K562 (cell line): ENCODE results near the gene SLC29A4.
"Not testable (repeated sequence)": the region's sequence is repeated elsewhere in the genome, so short reads cannot be mapped to it uniquely, and the experiment has no call there.

Experiments
- ATF4 ChIP-seq: fragments of 450-650 bp; formaldehyde crosslinking; IDR thresholded peaks from 2 replicates; pipeline ENCODE4 v1.4.0; 2022; ENCODE audit warnings: mild to moderate bottlenecking, moderate library complexity
- EP300 ChIP-seq: IDR thresholded peaks from 2 replicates; pipeline ENCODE4 v1.6.1; 2012; ENCODE audit warnings: low read length, improper control_type of control experiment
- GABPB2 ChIP-seq: fragments of 250-450 bp; sonication (Bioruptor Pico); conservative IDR thresholded peaks from 2 replicates; pipeline ENCODE4 v1.5.1; 2021; ENCODE audit warnings: mild to moderate bottlenecking
- HCFC1 ChIP-seq: IDR thresholded peaks from 2 replicates; pipeline ENCODE4 v1.6.1; 2012; ENCODE audit warnings: low read depth, low read length, improper control_type of control experiment
- KLF1 ChIP-seq: fragments of 450-650 bp; IDR thresholded peaks from 2 replicates; pipeline ENCODE4 v1.6.1; 2016; ENCODE audit warnings: missing genetic modification characterization, missing compliant biosample characterization
- NBN ChIP-seq: fragments of 450-650 bp; IDR thresholded peaks from 2 replicates; pipeline ENCODE4 v1.6.1; 2016; ENCODE audit warnings: low read depth, mild to moderate bottlenecking
- NFE2L1 ChIP-seq: fragments of 450-650 bp; IDR thresholded peaks from 2 replicates; pipeline ENCODE4 v1.6.1; 2016; ENCODE audit warnings: missing genetic modification characterization, low read depth, mild to moderate bottlenecking, missing compliant biosample characterization, moderate library complexity, borderline replicate concordance
- POU5F1 ChIP-seq: fragments of 150-350 bp; IDR thresholded peaks from 2 replicates; pipeline ENCODE4 v1.6.1; 2014; ENCODE audit warnings: borderline replicate concordance, low read length, low read depth, mild to moderate bottlenecking; ENCODE audit not compliant: partially characterized antibody
- REST ChIP-seq, 2 experiments: fragments of 450-650 bp; formaldehyde crosslinking in 1 of 2; IDR thresholded peaks; 2 replicates each; pipeline versions ENCODE4 v1.4.0 to v1.6.1; 2014 to 2020; ENCODE audit warnings: mild to moderate bottlenecking in 2 of 2, borderline replicate concordance in 1 of 2, low read depth in 1 of 2
- SRSF3 ChIP-seq: fragments of 200-400 bp; formaldehyde crosslinking; IDR thresholded peaks from 2 replicates; pipeline ENCODE4 v1.6.1; 2016; ENCODE audit warnings: mild to moderate bottlenecking, low read length, moderate library complexity; ENCODE audit not compliant: insufficient read depth
- ZNF274 ChIP-seq: IDR thresholded peaks from 2 replicates; pipeline ENCODE4 v1.6.1; 2011; ENCODE audit warnings: low read depth, mild to moderate bottlenecking, low read length, moderate library complexity, borderline replicate concordance
- ZNF395 ChIP-seq: fragments of 200-800 bp; sonication (Bioruptor generic); IDR thresholded peaks from 2 replicates; pipeline ENCODE4 v1.6.1; 2017; ENCODE audit warnings: missing genetic modification characterization, missing compliant biosample characterization
- ZNF639 ChIP-seq, 2 experiments: fragments of 200-800 bp in 1 of 2; sonication (Bioruptor generic) in 1 of 2; sonication (generic) in 1 of 2; formaldehyde crosslinking in 1 of 2; IDR thresholded peaks in 1 of 2; conservative IDR thresholded peaks in 1 of 2; 2 replicates each; pipeline versions ENCODE4 v1.5.0 to v1.6.1; 2016 to 2020; ENCODE audit warnings: missing compliant biosample characterization in 1 of 2, missing genetic modification characterization in 1 of 2, missing genetic modification reagents in 1 of 2

- not testable (repeated sequence) for TF ChIP-seq ZNF639 (CRISPR knock-in tag; conservative IDR thresholded peaks at IDR 0.05 in 1 of 2, IDR thresholded peaks at IDR 0.05 in 1 of 2); ZNF395 (CRISPR knock-in tag); NBN; KLF1; ZNF274; EP300; POU5F1; GABPB2 (CRISPR knock-in tag); ATF4; HCFC1; REST (IDR thresholded peaks at IDR 0.05; ENCODE audit: borderline replicate concordance); REST (CRISPR knock-in tag; IDR thresholded peaks at IDR 0.05; ENCODE audit: low read depth); NFE2L1 (tag); SRSF3
Observed at GRCh38 chr7:5250787-5251186, 32.0 kb upstream of the SLC29A4 start.
